Brain pericyte (primary cell): ENCODE results near the gene MANBA.
"Not testable (repeated sequence)": the region's sequence is repeated elsewhere in the genome, so short reads cannot be mapped to it uniquely, and the experiment has no call there.

Experiments used
- DNase-seq: peaks from one replicate; pipeline ENCODE4 v3.0.0-alpha.2; 2012; ENCODE audit warnings: low read depth, low spot score

MANBA gene

GRCh38 chr4:102620697-102621497, 139.9 kb downstream of the MANBA start:
- peak; percentile 70 for DNase-seq

GRCh38 chr4:102619776-102620631, 140.8 kb downstream of the MANBA start:
- not testable (repeated sequence) for DNase-seq

GRCh38 chr4:102619021-102619420, 141.7 kb downstream of the MANBA start:
- DNase-seq = not testable (repeated sequence)

- DNase-seq = no peak
Observed at GRCh38 chr4:102616636-102617035, 144.1 kb downstream of the MANBA start.

- no peak for DNase-seq
Observed at GRCh38 chr4:102614801-102615200, 146.0 kb downstream of the MANBA start.

GRCh38 chr4:102612824-102613366, 147.9 kb downstream of the MANBA start:
- DNase-seq = no peak

- DNase-seq = no peak
Observed at GRCh38 chr4:102612210-102612609, 148.6 kb downstream of the MANBA start.

- DNase-seq = no peak
Observed at GRCh38 chr4:102610476-102610875, 150.3 kb downstream of the MANBA start.

GRCh38 chr4:102610007-102610406, 150.8 kb downstream of the MANBA start:
- DNase-seq = no peak

- no peak for DNase-seq
Observed at GRCh38 chr4:102608190-102608589, 152.6 kb downstream of the MANBA start.

- no peak for DNase-seq
Observed at GRCh38 chr4:102606846-102607450, 153.8 kb downstream of the MANBA start.

- DNase-seq = no peak
Observed at GRCh38 chr4:102606261-102606660, 154.5 kb downstream of the MANBA start.

- no peak for DNase-seq
Observed at GRCh38 chr4:102604222-102604940, 156.4 kb downstream of the MANBA start.

GRCh38 chr4:102601586-102602227, 159.1 kb downstream of the MANBA start:
- no peak for DNase-seq

- DNase-seq = no peak
Observed at GRCh38 chr4:102600689-102601088, 160.1 kb downstream of the MANBA start.

GRCh38 chr4:102599886-102600285, 160.9 kb downstream of the MANBA start:
- DNase-seq = no peak

- no peak for DNase-seq
Observed at GRCh38 chr4:102599455-102599854, 161.3 kb downstream of the MANBA start.

GRCh38 chr4:102598762-102599374, 161.9 kb downstream of the MANBA start:
- DNase-seq = no peak

GRCh38 chr4:102598086-102598761, 162.5 kb downstream of the MANBA start:
- no peak for DNase-seq

GRCh38 chr4:102596532-102596931, 164.2 kb downstream of the MANBA start:
- DNase-seq = no peak
